T-helper 2 cell treated with Interferon-gamma antibody and Interleukin-4, amounts not matched to agents 100 ng/mL and 5 ng/mL, for 36 hours (primary cell): ENCODE measurements around the gene TANC1. TPM values are rescaled to one million over a fixed set of nuclear protein-coding genes. Genes with fewer than 3 reads are reported as not detected.

Experiments
- intact Hi-C: fragments of 100-400 bp; cut with micrococcal nuclease; formaldehyde crosslinking; loops from one replicate; pipeline ENCODE4 v1.15.1; 2023
- total RNA-seq: library from RNA; stranded (reverse); gene quantifications from 2 replicates; pipeline ENCODE4 v1.2.3, GENCODE V29; 2022

The TANC1 gene
- 0.20 TPM in 2 replicates for total RNA-seq

GRCh38 chr2:158968396-158969161, at the start of gene TANC1:
Gene TANC1 (plus strand): TSS chr2:158968640. CDS start chr2:159065911, 97,271 bp downstream.
- intact Hi-C loops: loop anchor here (1.0 kb wide), 1 partner anchor 744 kb away; the partner anchor contains the start of gene MARCHF7

GRCh38 chr2:158921599-158922408, 46.6 kb upstream of the TANC1 start:
- intact Hi-C loops: no loop called here

- intact Hi-C loops: no loop called here
Observed at GRCh38 chr2:158922601-158923000, 45.8 kb upstream of the TANC1 start.

- intact Hi-C loops: no loop called here
Observed at GRCh38 chr2:158923180-158923594, 45.3 kb upstream of the TANC1 start.

- intact Hi-C loops: no loop called here
Observed at GRCh38 chr2:158923641-158924040, 44.8 kb upstream of the TANC1 start.

GRCh38 chr2:158926478-158926948, 41.9 kb upstream of the TANC1 start:
- intact Hi-C loops: no loop called here

GRCh38 chr2:158928515-158928914, 39.9 kb upstream of the TANC1 start:
- intact Hi-C loops: no loop called here

- intact Hi-C loops: no loop called here
Observed at GRCh38 chr2:158928965-158929364, 39.5 kb upstream of the TANC1 start.

GRCh38 chr2:158931572-158931971, 36.9 kb upstream of the TANC1 start:
- intact Hi-C loops: no loop called here

- intact Hi-C loops: no loop called here
Observed at GRCh38 chr2:158932131-158932645, 36.3 kb upstream of the TANC1 start.

GRCh38 chr2:158934170-158934569, 34.3 kb upstream of the TANC1 start:
- intact Hi-C loops: no loop called here

GRCh38 chr2:158935617-158936016, 32.8 kb upstream of the TANC1 start:
- intact Hi-C loops: no loop called here

- intact Hi-C loops: no loop called here
Observed at GRCh38 chr2:158936978-158937377, 31.5 kb upstream of the TANC1 start.

GRCh38 chr2:158940356-158940755, 28.1 kb upstream of the TANC1 start:
- intact Hi-C loops: no loop called here

- intact Hi-C loops: no loop called here
Observed at GRCh38 chr2:158943973-158944372, 24.5 kb upstream of the TANC1 start.

GRCh38 chr2:158948964-158949699, 19.3 kb upstream of the TANC1 start:
- intact Hi-C loops: no loop called here

GRCh38 chr2:158953454-158953853, 15.0 kb upstream of the TANC1 start:
- intact Hi-C loops: no loop called here

- intact Hi-C loops: no loop called here
Observed at GRCh38 chr2:158953926-158954763, 14.3 kb upstream of the TANC1 start.

GRCh38 chr2:158955842-158956365, 12.5 kb upstream of the TANC1 start:
- intact Hi-C loops: no loop called here

GRCh38 chr2:158958365-158958764, 10.1 kb upstream of the TANC1 start:
- intact Hi-C loops: no loop called here
